Measurements from ENCODE around the gene CCDC192. TPM values are rescaled to one million over a fixed set of nuclear protein-coding genes. Genes with fewer than 3 reads are reported as not detected.

The CCDC192 gene
- polyA plus RNA-seq, 3 donors: 0.55 to 1.1 (median 0.95) TPM

GRCh38 chr5:127805448-127805847 is 102.3 kb downstream of the CCDC192 start:
- no peak for DNase-seq (ENCODE audit: low read depth in 3 of 3, low spot score in 2 of 3)

- DNase-seq (ENCODE audit: low read depth in 3 of 3, low spot score in 2 of 3): no peak
Measured at GRCh38 chr5:127806776-127807175, 103.6 kb downstream of the CCDC192 start.

GRCh38 chr5:127809533-127809932 is 106.3 kb downstream of the CCDC192 start:
- DNase-seq (ENCODE audit: low read depth in 3 of 3, low spot score in 2 of 3): no peak

DNA sequence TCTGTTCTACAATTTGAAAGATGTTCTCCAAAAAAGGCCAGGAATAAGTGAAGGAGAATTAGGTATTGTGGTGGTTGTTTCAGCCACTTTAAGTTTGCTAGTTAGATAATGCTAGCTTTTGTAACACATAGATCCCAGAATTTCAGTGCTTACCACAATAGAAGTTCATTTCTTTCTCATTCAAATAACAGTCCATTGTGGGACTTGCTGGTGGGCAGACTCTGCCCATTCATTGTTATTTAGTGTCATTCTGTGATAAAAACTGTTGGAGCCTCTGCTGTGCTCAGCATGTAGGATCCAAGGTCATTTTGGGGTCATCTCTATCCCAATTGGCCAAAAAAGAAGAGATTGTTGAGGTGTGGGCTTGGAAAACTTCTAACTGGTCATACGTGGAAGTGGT is 106.8 kb downstream of the CCDC192 start:
- DNase-seq (ENCODE audit: low read depth in 3 of 3, low spot score in 2 of 3): no peak

- no peak for DNase-seq (ENCODE audit: low read depth in 3 of 3, low spot score in 2 of 3)
Measured at GRCh38 chr5:127810707-127811490, 107.7 kb downstream of the CCDC192 start.

DNA sequence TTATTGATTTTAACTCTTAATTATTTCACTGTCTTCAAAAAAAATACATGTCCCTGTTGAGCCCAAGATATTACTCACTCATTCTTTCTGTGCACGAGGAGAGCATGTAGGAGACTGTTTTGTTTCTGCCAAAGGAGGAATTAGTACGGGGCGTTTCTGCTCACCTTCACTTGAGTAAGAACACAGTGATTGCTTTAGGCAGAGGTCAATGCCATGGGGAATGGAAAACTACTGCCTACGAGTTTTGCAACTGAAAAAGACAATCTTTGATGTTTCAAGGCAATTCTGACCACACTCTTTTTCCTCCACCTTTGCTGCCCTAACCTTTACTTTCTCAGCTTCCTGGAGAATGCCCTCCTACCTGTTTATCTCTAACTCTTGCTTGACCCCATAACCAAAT is 109.4 kb downstream of the CCDC192 start:
- no peak for DNase-seq (ENCODE audit: low read depth in 3 of 3, low spot score in 2 of 3)

DNA sequence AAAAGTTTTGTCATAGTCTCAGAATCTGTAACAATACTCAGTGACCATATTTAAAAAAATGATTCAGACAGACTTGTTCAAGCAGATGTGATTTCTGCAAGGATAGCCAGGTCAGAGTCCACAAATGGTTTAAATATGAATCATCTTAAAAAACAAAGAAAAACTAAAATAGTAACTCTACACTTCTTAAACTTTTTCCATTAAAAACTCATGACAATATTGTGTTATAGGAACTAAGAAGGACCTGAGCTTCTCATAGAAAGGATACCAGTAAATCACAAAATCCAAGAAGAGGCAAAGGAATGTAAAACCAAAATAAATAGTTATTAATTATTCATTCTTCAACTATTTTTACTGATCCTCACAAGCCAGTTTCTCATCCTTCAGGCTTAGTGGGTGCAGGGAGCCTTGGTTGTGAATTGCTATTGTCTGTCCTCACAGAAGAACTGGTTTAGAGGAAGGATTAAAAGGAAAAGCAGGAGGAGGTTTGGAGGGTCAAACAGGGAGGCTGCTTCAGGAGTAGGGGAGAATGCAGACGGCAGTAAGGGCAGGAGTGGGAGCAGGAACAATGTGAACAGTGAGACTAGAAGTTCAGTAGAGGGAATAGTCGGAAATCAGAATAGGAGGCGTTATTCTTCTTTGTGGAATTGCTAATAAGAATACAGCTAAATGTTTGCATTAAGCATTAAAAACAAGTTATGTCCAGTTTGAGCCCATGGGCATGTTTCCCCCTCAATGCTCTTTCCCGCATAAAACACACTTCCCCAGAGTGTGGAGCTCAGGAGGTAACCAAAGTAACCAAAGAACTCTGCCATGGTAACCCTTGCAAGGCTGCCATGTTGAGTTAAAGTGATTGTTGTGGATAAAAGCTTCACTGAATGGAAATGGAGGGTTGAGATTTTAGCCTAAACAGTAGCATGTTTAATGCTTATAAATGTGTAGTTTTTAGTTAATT is 110.7 kb downstream of the CCDC192 start:
- no peak for DNase-seq (ENCODE audit: low read depth in 3 of 3, low spot score in 2 of 3)

- no peak for DNase-seq (ENCODE audit: low read depth in 3 of 3, low spot score in 2 of 3)
Measured at GRCh38 chr5:127814588-127814973, 111.4 kb downstream of the CCDC192 start.

GRCh38 chr5:127820910-127821553 is 117.8 kb downstream of the CCDC192 start:
- DNase-seq (ENCODE audit: low read depth in 3 of 3, low spot score in 2 of 3): no peak

DNA sequence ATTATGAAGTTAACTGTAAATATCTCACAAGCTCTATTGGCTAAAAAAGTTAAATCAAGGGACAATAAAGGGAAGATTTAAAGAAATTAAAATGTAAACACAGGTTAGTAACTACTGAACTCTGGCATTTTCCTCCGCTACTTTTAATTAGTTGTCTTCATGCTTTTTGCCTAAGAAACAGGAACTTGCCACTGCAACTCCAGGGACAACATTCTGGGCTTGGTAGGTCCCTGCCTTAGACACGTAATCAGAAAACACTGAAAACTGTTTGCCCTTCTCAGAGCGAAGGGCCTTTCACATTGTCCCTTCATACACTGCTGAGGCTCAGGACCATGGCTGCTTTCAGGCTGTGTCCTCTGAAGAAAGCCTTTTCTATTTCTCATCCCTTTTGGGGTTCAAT is 118.7 kb downstream of the CCDC192 start:
- DNase-seq (ENCODE audit: low read depth in 3 of 3, low spot score in 2 of 3): no peak

- DNase-seq (ENCODE audit: low read depth in 3 of 3, low spot score in 2 of 3): no peak
Measured at GRCh38 chr5:127824126-127824525, 120.9 kb downstream of the CCDC192 start.

DNA sequence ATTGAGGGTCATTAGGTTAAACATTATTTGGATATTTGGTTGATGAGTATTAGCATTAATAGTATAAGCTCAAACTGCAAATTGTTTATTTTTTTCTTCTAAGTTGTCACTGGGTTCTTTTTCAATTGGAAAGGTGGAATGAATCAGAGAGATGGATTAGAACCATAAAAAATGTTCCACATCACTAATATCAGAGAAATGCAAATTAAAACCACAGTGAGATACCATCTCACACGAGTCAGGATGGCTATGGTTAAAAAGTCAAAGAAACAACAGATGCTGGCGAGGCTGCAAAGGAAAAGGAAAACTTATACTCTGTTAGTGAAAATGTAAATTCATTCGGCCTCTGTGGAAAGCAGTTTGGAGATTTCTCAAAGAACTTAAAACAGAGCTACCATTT is 122.8 kb downstream of the CCDC192 start:
- DNase-seq (ENCODE audit: low read depth in 3 of 3, low spot score in 2 of 3): no peak

DNA sequence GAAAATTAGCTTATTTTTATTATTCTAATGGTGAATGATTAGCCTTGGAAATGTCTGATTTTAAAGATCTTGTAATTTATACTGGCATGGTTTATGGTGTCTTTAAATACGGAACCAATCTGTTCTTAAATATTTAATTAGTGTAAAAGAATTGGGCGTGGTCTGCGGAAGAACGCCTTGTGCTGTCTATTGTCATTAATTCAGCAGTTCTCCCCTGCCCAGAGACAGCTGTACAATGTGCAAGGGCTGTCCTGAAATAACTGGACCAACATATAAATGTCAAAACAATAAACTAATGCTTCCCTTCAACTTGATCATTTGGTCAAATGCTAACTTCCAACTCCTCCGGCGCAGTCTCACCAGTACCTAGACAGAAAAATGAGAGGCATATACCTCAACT is 124.3 kb downstream of the CCDC192 start:
- DNase-seq (ENCODE audit: low read depth in 3 of 3, low spot score in 2 of 3): no peak

DNA sequence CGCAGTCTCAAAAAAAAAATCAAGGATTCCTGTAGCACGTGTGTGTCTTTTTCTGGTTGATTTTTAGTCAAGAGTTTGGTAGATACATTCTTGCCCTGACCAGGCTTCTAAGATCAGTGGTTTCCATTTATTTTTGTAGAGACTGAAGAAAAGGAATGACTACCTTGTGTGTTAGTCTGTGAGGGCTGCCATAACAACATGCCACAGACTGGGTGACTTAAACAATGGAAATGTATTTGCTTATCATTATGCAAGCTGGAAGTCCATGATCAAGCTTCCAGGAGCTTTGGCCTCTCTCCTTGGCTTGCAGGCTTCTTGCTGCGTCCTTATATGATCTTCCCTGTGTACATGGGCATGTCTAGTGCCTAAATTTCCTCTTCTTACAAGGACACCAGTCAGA is 127.0 kb downstream of the CCDC192 start:
- no peak for DNase-seq (ENCODE audit: low read depth in 3 of 3, low spot score in 2 of 3)

DNA sequence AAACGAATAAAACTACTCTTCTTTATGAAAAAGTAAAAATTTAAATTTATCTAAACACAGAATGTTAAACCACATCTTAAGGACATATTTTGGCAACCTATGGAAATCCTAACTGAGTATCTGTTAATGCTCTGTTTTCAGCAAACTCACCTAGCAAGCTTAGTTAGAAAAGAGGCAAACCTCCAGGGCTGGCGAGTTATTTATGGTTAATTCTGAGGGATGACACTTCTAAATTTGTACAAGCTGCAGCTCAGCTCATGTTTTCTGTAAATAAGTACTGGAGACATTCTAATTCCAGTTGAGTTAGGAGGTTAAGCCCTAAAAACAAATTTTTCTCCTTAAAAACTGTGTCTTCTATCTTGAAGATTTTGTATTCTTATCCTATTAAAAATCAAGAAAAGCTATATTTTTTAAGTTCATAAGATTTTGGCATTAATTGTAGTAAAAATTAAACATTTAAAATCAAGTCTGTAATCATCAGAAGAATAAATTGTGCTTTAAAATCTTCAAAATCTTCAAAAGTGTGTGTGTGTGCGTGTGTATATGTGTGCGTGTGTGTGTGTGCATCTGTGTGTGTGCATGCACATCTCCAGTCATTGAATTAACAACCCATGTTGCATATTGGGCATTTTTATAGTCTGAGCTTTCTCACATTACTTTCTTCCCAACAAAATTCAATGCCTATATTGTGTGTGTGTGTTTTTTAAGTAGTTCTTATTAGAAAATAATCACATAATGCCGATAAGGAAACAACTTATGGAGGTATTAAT is 127.8 kb downstream of the CCDC192 start:
- no peak for DNase-seq (ENCODE audit: low read depth in 3 of 3, low spot score in 2 of 3)

DNA sequence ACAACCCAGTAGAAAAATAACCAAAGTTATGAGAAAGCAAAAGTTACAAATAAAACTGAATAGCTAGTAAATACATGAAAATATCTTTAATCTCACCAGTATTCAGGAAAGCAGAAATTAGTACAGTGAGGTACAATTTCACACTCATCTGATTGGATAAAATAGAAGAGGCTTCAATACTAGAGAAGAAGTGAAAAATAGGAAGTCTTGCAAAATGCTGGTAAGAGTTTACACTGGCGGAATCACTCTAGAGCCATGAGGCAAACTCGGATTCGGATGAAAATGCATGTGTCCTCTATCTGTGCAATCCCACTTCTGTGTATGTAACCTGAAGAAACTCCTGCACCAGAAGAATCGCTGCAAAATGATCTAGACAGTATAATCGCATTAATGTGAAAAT is 128.9 kb downstream of the CCDC192 start:
- DNase-seq (ENCODE audit: low read depth in 3 of 3, low spot score in 2 of 3): no peak

DNA sequence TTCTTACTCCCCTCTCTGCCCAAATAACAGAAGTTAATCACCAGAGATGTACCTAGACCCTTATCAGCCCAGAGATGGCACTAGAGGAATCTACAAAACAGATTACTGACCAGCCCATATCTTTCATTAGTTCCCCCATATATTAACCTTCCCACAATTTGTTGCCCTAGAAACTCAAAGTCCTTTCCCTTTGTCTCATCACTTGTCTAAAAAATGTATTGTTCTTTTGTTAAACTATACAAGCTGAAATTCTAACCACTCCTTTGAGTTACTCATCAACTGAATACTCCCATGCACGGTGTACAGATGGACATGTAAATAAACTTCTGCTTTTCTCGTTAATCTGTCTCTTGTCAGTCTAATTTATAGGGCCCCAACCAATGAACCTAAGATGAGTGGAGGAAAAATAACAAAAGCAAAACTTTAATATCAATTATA is 130.9 kb downstream of the CCDC192 start:
- DNase-seq (ENCODE audit: low read depth in 3 of 3, low spot score in 2 of 3): peak in 2 of 3 donors; percentile 33 to 41

- no peak for DNase-seq (ENCODE audit: low read depth in 3 of 3, low spot score in 2 of 3)
Measured at GRCh38 chr5:127834554-127834953, 131.4 kb downstream of the CCDC192 start.

- DNase-seq (ENCODE audit: low read depth in 3 of 3, low spot score in 2 of 3): no peak
Measured at GRCh38 chr5:127838661-127839060, 135.5 kb downstream of the CCDC192 start.

- no peak for DNase-seq (ENCODE audit: low read depth in 3 of 3, low spot score in 2 of 3)
Measured at GRCh38 chr5:127839072-127839471, 135.9 kb downstream of the CCDC192 start.

Measured in right renal cortex interstitium (tissue), 3 donors.